Mesendoderm (in vitro differentiated cells): ENCODE data around the gene ADCY9.
A peak's percentile ranks its signal among the peaks of the same experiment; 100 is the strongest.

Source experiments
- DNase-seq: peaks from one replicate; pipeline ENCODE4 v3.0.0; 2013
- H2AK5ac ChIP-seq: 2 replicates; pipeline ENCODE4 v1.6.1; 2013; ENCODE audit warnings: low read length, inconsistent platforms
- H2BK120ac ChIP-seq: 2 replicates; pipeline ENCODE4 v1.6.1; 2013; ENCODE audit warnings: low read depth, mild to moderate bottlenecking, low read length, moderate library complexity, mixed read lengths
- H2BK15ac ChIP-seq: replicated peaks from 2 replicates; pipeline ENCODE4 v1.6.1; 2013; ENCODE audit warnings: low read depth, mild to moderate bottlenecking, moderate library complexity
- H2BK5ac ChIP-seq: 2 replicates; pipeline ENCODE4 v1.6.1; 2013; ENCODE audit warnings: low read length, inconsistent platforms
- H3K18ac ChIP-seq: 2 replicates; pipeline ENCODE4 v1.6.1; 2013; ENCODE audit warnings: mild to moderate bottlenecking, low read length, mixed read lengths
- H3K23ac ChIP-seq: one replicate; pipeline ENCODE4 v1.6.1; 2013; ENCODE audit warnings: low read length
- H3K27ac ChIP-seq: 2 replicates; pipeline ENCODE4 v1.5.1; 2013; ENCODE audit warnings: low read depth, mild to moderate bottlenecking, inconsistent platforms, low read length, moderate library complexity
- H3K27me3 ChIP-seq: 2 replicates; pipeline ENCODE4 v1.6.1; 2013; ENCODE audit warnings: low read length, control low read depth, mild to moderate bottlenecking, inconsistent platforms; ENCODE audit not compliant: insufficient read depth, poor library complexity
- H3K36me3 ChIP-seq: 2 replicates; pipeline ENCODE4 v1.6.1; 2013; ENCODE audit warnings: low read length, inconsistent platforms; ENCODE audit not compliant: control insufficient read depth, insufficient read depth
- H3K4ac ChIP-seq: one replicate; pipeline ENCODE4 v1.6.1; 2013; ENCODE audit warnings: low read depth, mild to moderate bottlenecking, low read length, moderate library complexity
- H3K4me1 ChIP-seq: 2 replicates; pipeline ENCODE4 v1.6.1; 2013; ENCODE audit warnings: low read depth, low read length, inconsistent platforms; ENCODE audit not compliant: control insufficient read depth
- H3K4me2 ChIP-seq: 2 replicates; pipeline ENCODE4 v1.6.1; 2013; ENCODE audit warnings: low read length
- H3K4me3 ChIP-seq: 2 replicates; pipeline ENCODE4 v1.5.1; 2013; ENCODE audit warnings: mild to moderate bottlenecking, low read length
- H3K56ac ChIP-seq: one replicate; pipeline ENCODE4 v1.6.1; 2013; ENCODE audit warnings: low read length
- H3K79me1 ChIP-seq: 2 replicates; pipeline ENCODE4 v1.6.1; 2013; ENCODE audit warnings: low read length, inconsistent platforms
- H3K79me2 ChIP-seq: 2 replicates; pipeline ENCODE4 v1.6.1; 2013; ENCODE audit warnings: mild to moderate bottlenecking, low read length; ENCODE audit not compliant: control insufficient read depth, insufficient read depth
- H3K9ac ChIP-seq: 2 replicates; pipeline ENCODE4 v1.6.1; 2013; ENCODE audit warnings: low read length, inconsistent platforms
- H4K5ac ChIP-seq: one replicate; pipeline ENCODE4 v1.6.1; 2013; ENCODE audit warnings: low read length
- H4K8ac ChIP-seq: one replicate; pipeline ENCODE4 v1.6.1; 2013; ENCODE audit warnings: low read depth, mild to moderate bottlenecking, control low read depth, low read length, moderate library complexity
- WGBS: extraction: QIAGEN DNeasy Blood & Tissue Kit; methylation state at CpG from one replicate; pipeline ENCODE4 v1.1.7; 2013; ENCODE audit warnings: low lambda C conversion rate, missing lambda C conversion rate; ENCODE audit not compliant: insufficient coverage; ENCODE audit errors: extremely low coverage; 5-methylcytosine and 5-hydroxymethylcytosine counted together

Gene ADCY9

GRCh38 chr16:3957344-3957980, 158.8 kb downstream of the ADCY9 start:
- H4K8ac ChIP-seq = no peak overlapping the region
- H3K18ac ChIP-seq = no peak overlapping the region
- H2BK15ac ChIP-seq = no peak overlapping the region
- no peak overlapping the region for H2AK5ac ChIP-seq
- no peak overlapping the region for H4K5ac ChIP-seq
- H3K4me2 ChIP-seq = no peak overlapping the region
- H3K36me3 ChIP-seq = no peaks in the 10 kb centered on the region
- H2BK120ac ChIP-seq = no peak overlapping the region
- no peaks in the 10 kb centered on the region for H3K27me3 ChIP-seq
- no peaks in the 10 kb centered on the region for H3K79me1 ChIP-seq
- no peak overlapping the region for H3K56ac ChIP-seq
- H3K4ac ChIP-seq = no peak overlapping the region
- no peaks in the 10 kb centered on the region for H3K79me2 ChIP-seq
- no peak overlapping the region for H3K9ac ChIP-seq
- H3K4me3 ChIP-seq = no peak overlapping the region
- H3K23ac ChIP-seq = no peak overlapping the region
- no peak for DNase-seq
- H2BK5ac ChIP-seq = no peak overlapping the region
- no CpG with 5 or more reads among the region's 23 CpGs for WGBS
- H3K4me1 ChIP-seq = no peaks in the 10 kb centered on the region
- H3K27ac ChIP-seq = no peak overlapping the region

GRCh38 chr16:3954411-3954921, 161.8 kb downstream of the ADCY9 start:
- Histone ChIP-seq H3K27me3 (no peaks in the 10 kb centered on the region), H2BK15ac (no peak overlapping the region), H2AK5ac (no peak overlapping the region), H3K23ac (no peak overlapping the region), H4K8ac (no peak overlapping the region), H3K4me3 (no peak overlapping the region), H3K4me1 (no peaks in the 10 kb centered on the region), H3K9ac (no peak overlapping the region), H3K79me1 (no peaks in the 10 kb centered on the region), H3K18ac (no peak overlapping the region), H3K4me2 (no peak overlapping the region), H3K27ac (no peak overlapping the region), H3K79me2 (no peaks in the 10 kb centered on the region), H3K4ac (no peak overlapping the region), H3K56ac (no peak overlapping the region), H2BK5ac (no peak overlapping the region), H2BK120ac (no peak overlapping the region), H3K36me3 (no peaks in the 10 kb centered on the region), H4K5ac (no peak overlapping the region)
- no CpG with 5 or more reads among the region's 15 CpGs for WGBS
- DNase-seq = no peak

- H3K18ac ChIP-seq = no peak overlapping the region
- no peak overlapping the region for H3K27ac ChIP-seq
- no CpG with 5 or more reads among the region's 24 CpGs for WGBS
- no peak overlapping the region for H4K8ac ChIP-seq
- no peaks in the 10 kb centered on the region for H3K79me1 ChIP-seq
- no peak overlapping the region for H3K4me2 ChIP-seq
- no peak overlapping the region for H3K4ac ChIP-seq
- H3K23ac ChIP-seq = no peak overlapping the region
- H4K5ac ChIP-seq = no peak overlapping the region
- no peak for DNase-seq
- no peaks in the 10 kb centered on the region for H3K4me1 ChIP-seq
- H3K9ac ChIP-seq = no peak overlapping the region
- H2BK5ac ChIP-seq = no peak overlapping the region
- H3K56ac ChIP-seq = no peak overlapping the region
- H3K27me3 ChIP-seq = no peaks in the 10 kb centered on the region
- H2BK120ac ChIP-seq = no peak overlapping the region
- no peak overlapping the region for H3K4me3 ChIP-seq
- H3K79me2 ChIP-seq = no peaks in the 10 kb centered on the region
- H3K36me3 ChIP-seq = no peaks in the 10 kb centered on the region
- no peak overlapping the region for H2BK15ac ChIP-seq
- no peak overlapping the region for H2AK5ac ChIP-seq
These were observed 162.4 kb downstream of the ADCY9 start for GRCh38 chr16:3953728-3954410.

GRCh38 chr16:3952737-3953131, 163.5 kb downstream of the ADCY9 start:
- no peak overlapping the region for H2BK120ac ChIP-seq
- no peak overlapping the region for H3K56ac ChIP-seq
- peak; percentile 26 for DNase-seq
- no peak overlapping the region for H4K5ac ChIP-seq
- H3K18ac ChIP-seq = no peak overlapping the region
- no peak overlapping the region for H2BK15ac ChIP-seq
- no peaks in the 10 kb centered on the region for H3K4me1 ChIP-seq
- no peak overlapping the region for H2AK5ac ChIP-seq
- H3K27ac ChIP-seq = no peak overlapping the region
- no peak overlapping the region for H3K4me2 ChIP-seq
- H3K79me2 ChIP-seq = no peaks in the 10 kb centered on the region
- no peaks in the 10 kb centered on the region for H3K27me3 ChIP-seq
- H4K8ac ChIP-seq = no peak overlapping the region
- no CpG with 5 or more reads among the region's 9 CpGs for WGBS
- H3K4ac ChIP-seq = no peak overlapping the region
- H3K36me3 ChIP-seq = no peaks in the 10 kb centered on the region
- no peaks in the 10 kb centered on the region for H3K79me1 ChIP-seq
- no peak overlapping the region for H3K4me3 ChIP-seq
- H3K9ac ChIP-seq = no peak overlapping the region
- H3K23ac ChIP-seq = no peak overlapping the region
- no peak overlapping the region for H2BK5ac ChIP-seq

- no peaks in the 10 kb centered on the region for H3K27me3 ChIP-seq
- H2BK120ac ChIP-seq = no peak overlapping the region
- H3K4me1 ChIP-seq = no peaks in the 10 kb centered on the region
- no CpG with 5 or more reads among the region's 12 CpGs for WGBS
- H2BK15ac ChIP-seq = no peak overlapping the region
- no peak overlapping the region for H3K56ac ChIP-seq
- H3K79me1 ChIP-seq = no peaks in the 10 kb centered on the region
- H3K9ac ChIP-seq = no peak overlapping the region
- H2BK5ac ChIP-seq = no peak overlapping the region
- no peak overlapping the region for H3K4me3 ChIP-seq
- H3K18ac ChIP-seq = no peak overlapping the region
- H3K36me3 ChIP-seq = no peaks in the 10 kb centered on the region
- H4K8ac ChIP-seq = no peak overlapping the region
- H3K23ac ChIP-seq = no peak overlapping the region
- H4K5ac ChIP-seq = no peak overlapping the region
- no peak overlapping the region for H2AK5ac ChIP-seq
- no peak for DNase-seq
- no peak overlapping the region for H3K27ac ChIP-seq
- no peak overlapping the region for H3K4ac ChIP-seq
- H3K79me2 ChIP-seq = no peaks in the 10 kb centered on the region
- H3K4me2 ChIP-seq = no peak overlapping the region
These were observed 164.1 kb downstream of the ADCY9 start for GRCh38 chr16:3951861-3952736.
